DND-41 (cell line): Measurements from ENCODE around the gene PET100.

Experiments
- ATAC-seq: fragments of 200-7000 bp; cut with Tn5 transposase; 3 replicates; pipeline ENCODE4 v1.9.1; 2021; ENCODE audit warnings: low read depth; ENCODE audit not compliant: insufficient read depth
- DNase-seq: peaks from one replicate; pipeline ENCODE4 v3.0.0-alpha.2; 2020
- H2AFZ ChIP-seq: 2 replicates; pipeline ENCODE4 v1.6.0; 2012; ENCODE audit warnings: low read depth, low read length
- H3K27ac ChIP-seq: 2 replicates; pipeline ENCODE4 v1.5.1; 2012; ENCODE audit warnings: low read length, inconsistent platforms
- H3K27me3 ChIP-seq: fragments of 200-600 bp; sonication (generic); 2 replicates; pipeline ENCODE4 v1.6.0; 2012; ENCODE audit warnings: low read length, mild to moderate bottlenecking, inconsistent platforms; ENCODE audit not compliant: insufficient read depth, poor library complexity
- H3K36me3 ChIP-seq: 2 replicates; pipeline ENCODE4 v1.5.1; 2012; ENCODE audit warnings: low read length, inconsistent platforms; ENCODE audit not compliant: insufficient read depth
- H3K4me1 ChIP-seq: 2 replicates; pipeline ENCODE4 v1.5.1; 2012; ENCODE audit warnings: mild to moderate bottlenecking, low read length; ENCODE audit not compliant: insufficient read depth
- H3K4me2 ChIP-seq: 2 replicates; pipeline ENCODE4 v1.6.0; 2012; ENCODE audit warnings: mild to moderate bottlenecking, moderate library complexity, low read length, inconsistent platforms; ENCODE audit not compliant: insufficient read depth
- H3K4me3 ChIP-seq, 2 experiments: fragments of 200-600 bp in 1 of 2; shearing (Covaris generic) in 1 of 2; 2 replicates each; pipeline ENCODE4 v1.5.1; 2012 to 2016; ENCODE audit warnings: inconsistent platforms in 2 of 2, low read length in 2 of 2, mild to moderate bottlenecking in 2 of 2, low read depth in 1 of 2, moderate library complexity in 1 of 2
- H3K79me2 ChIP-seq: 2 replicates; pipeline ENCODE4 v1.6.0; 2012; ENCODE audit warnings: low read length, inconsistent platforms; ENCODE audit not compliant: insufficient read depth
- H3K9ac ChIP-seq: 2 replicates; pipeline ENCODE4 v1.6.0; 2012; ENCODE audit warnings: low read depth, mild to moderate bottlenecking, inconsistent platforms, low read length, moderate library complexity
- H3K9me3 ChIP-seq: 2 replicates; pipeline ENCODE4 v1.5.1; 2012; ENCODE audit warnings: low read length, moderate library complexity, mild to moderate bottlenecking, inconsistent platforms; ENCODE audit not compliant: insufficient read depth, severe bottlenecking
- H4K20me1 ChIP-seq: 2 replicates; pipeline ENCODE4 v1.6.0; 2012; ENCODE audit warnings: low read length; ENCODE audit not compliant: insufficient read depth
- EZH2 ChIP-seq: IDR thresholded peaks from 3 replicates; pipeline ENCODE4 v1.6.1; 2012; ENCODE audit warnings: borderline replicate concordance, low read depth, mild to moderate bottlenecking, moderate library complexity, low read length, inconsistent platforms; ENCODE audit not compliant: severe bottlenecking
- TF ChIP-seq, protein P1 (sequence below): IDR thresholded peaks from 2 replicates; pipeline ENCODE4 v1.5.1; 2012; ENCODE audit warnings: borderline replicate concordance, low read length, moderate library complexity, mild to moderate bottlenecking; ENCODE audit not compliant: poor library complexity, severe bottlenecking; ENCODE audit errors: extremely low read depth

PET100 gene

DNA sequence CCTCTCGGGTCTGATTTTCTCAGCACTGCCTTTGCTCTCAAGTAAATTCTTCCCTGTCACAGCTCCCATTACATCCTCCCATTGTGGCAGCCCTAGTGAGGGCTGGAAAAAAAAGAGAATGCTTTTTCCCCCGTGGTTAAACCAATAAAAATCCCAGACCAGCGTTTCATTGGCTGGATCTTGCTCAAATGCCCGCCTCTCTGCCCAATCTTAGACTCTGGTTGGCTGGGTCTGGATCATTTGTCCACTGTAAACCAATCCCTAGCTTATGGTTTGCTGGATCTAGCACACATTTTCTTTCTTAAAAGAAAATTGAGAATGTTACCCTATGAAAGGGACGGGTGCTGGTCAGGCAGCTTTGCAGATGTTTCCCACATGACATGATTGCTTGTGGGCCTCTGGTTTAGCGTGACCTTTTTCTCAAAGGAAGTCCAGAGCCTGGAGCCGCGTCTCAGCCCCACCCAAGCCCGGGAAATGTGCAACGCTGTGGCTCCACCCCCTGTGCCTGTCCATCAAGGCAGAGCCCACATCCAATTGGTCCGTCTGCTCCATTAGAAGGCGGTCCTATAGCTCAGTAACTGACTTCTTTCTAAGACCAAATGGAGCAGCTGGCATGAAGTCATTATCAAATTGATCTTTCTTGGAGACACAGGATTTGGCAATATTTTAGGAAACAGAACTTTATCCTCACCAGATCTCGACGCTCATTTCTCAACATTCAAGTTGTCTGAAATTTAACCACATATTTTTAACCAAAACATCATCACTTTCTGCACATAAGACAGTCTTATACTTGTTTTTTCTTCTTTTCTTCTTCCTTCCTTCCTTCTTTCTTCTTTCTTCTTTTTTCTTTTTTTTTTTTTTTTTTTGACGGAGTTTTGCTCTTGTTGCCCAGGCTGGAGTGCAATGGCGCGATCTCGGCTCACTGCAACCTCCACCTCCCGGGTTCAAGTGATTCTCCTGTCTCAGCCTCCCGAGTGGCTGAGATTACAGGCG is 44.7 kb downstream of the PET100 start:
- H3K9me3 ChIP-seq = no peaks in the 10 kb centered on the region
- no peak overlapping the region for H3K9ac ChIP-seq
- no peak overlapping the region for H3K4me3 ChIP-seq
- H4K20me1 ChIP-seq = no peaks in the 10 kb centered on the region
- H3K27me3 ChIP-seq = no peaks in the 10 kb centered on the region
- no peak overlapping the region for H3K27ac ChIP-seq
- DNase-seq (peak; percentile 70), ATAC-seq (peak; percentile 80)
- no peak for TF ChIP-seq EZH2
- TF ChIP-seq, protein P1, sequence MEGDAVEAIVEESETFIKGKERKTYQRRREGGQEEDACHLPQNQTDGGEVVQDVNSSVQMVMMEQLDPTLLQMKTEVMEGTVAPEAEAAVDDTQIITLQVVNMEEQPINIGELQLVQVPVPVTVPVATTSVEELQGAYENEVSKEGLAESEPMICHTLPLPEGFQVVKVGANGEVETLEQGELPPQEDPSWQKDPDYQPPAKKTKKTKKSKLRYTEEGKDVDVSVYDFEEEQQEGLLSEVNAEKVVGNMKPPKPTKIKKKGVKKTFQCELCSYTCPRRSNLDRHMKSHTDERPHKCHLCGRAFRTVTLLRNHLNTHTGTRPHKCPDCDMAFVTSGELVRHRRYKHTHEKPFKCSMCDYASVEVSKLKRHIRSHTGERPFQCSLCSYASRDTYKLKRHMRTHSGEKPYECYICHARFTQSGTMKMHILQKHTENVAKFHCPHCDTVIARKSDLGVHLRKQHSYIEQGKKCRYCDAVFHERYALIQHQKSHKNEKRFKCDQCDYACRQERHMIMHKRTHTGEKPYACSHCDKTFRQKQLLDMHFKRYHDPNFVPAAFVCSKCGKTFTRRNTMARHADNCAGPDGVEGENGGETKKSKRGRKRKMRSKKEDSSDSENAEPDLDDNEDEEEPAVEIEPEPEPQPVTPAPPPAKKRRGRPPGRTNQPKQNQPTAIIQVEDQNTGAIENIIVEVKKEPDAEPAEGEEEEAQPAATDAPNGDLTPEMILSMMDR = no peak
- no peaks in the 10 kb centered on the region for H3K79me2 ChIP-seq
- no peak overlapping the region for H3K4me2 ChIP-seq
- no peak overlapping the region for H2AFZ ChIP-seq
- H3K36me3 ChIP-seq = no peaks in the 10 kb centered on the region
- H3K4me1 ChIP-seq = peaks cover 18% of the 10 kb centered on the region

DNA sequence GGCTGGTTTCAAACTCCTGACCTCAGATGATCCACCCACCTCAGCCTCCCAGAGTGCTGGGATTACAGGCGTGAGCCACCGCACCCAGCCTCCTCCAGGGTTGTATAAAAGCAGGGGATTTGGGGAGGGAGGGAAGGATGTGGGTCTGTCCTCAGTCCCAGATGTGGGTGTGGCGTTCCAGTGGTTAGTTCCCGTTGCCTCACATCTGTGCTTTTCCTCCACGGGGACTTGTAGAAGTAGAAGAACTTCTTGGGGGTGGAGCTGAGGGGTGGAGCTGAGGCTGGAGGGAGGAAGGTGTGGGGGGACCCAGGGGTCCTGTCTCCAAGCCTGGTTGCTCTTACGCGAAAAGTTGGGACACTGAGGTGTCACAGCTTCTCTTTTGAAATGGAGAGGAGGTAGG is 46.8 kb downstream of the PET100 start:
- ATAC-seq (no peak), DNase-seq (no peak)
- TF ChIP-seq, protein P1 = no peak
- TF ChIP-seq EZH2 = no peak
- no peaks in the 10 kb centered on the region for H4K20me1 ChIP-seq
- H3K27ac ChIP-seq = no peak overlapping the region
- no peak overlapping the region for H3K4me2 ChIP-seq
- no peak overlapping the region for H3K9ac ChIP-seq
- peaks cover 29% of the 10 kb centered on the region for H3K4me1 ChIP-seq
- H3K4me3 ChIP-seq = no peak overlapping the region
- H3K27me3 ChIP-seq = no peaks in the 10 kb centered on the region
- no peaks in the 10 kb centered on the region for H3K9me3 ChIP-seq
- H2AFZ ChIP-seq = no peak overlapping the region
- H3K36me3 ChIP-seq = no peaks in the 10 kb centered on the region; the same call in 1 of the 2 replicates
- H3K79me2 ChIP-seq = peaks cover 7% of the 10 kb centered on the region

DNA sequence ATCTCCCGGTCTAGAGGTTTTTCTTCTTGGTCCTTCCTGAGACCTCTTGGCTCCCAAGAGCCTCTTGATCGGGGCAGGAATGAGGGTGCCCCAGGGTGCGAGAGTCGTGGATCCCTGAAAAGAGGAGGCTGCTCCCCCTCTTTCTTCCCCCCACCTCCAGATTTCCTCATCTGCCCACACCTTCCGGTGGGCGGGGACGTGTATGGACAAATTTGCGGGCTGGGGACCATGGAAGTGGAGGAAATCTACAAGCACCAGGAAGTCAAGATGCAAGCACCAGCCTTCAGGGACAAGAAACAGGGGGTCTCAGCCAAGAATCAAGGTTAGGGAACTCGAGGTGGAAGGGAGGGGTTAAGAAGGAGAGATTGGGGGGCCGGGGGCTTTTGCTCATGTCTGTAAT is 47.3 kb downstream of the PET100 start, which contains the start of gene MCEMP1:
Gene MCEMP1, plus strand, starts transcription at position 237 of the 400 bp plus-strand sequence. Its CDS starts 31 bp downstream, at position 268.
- Histone ChIP-seq H3K4me2 (no peak within 1 kb of the TSS), H3K36me3 (peaks cover 2% of the 10 kb centered on the region; the same call in 1 of the 2 replicates), H3K4me3 (no peak within 1 kb of the TSS), H3K4me1 (peaks cover 34% of the 10 kb centered on the region), H4K20me1 (peaks cover 4% of the 10 kb centered on the region; the same call in 1 of the 2 replicates), H3K79me2 (peaks cover 12% of the 10 kb centered on the region), H2AFZ (no peak within 1 kb of the TSS), H3K27ac (no peak within 1 kb of the TSS), H3K9me3 (no peaks in the 10 kb centered on the region), H3K27me3 (no peaks in the 10 kb centered on the region), H3K9ac (no peak within 1 kb of the TSS)
- no peak for ATAC-seq
- DNase-seq = no peak
- no peak for TF ChIP-seq EZH2
- TF ChIP-seq, protein P1 = no peak
